B cell (primary cell): ENCODE results near the gene PLXNA3.

Experiments
- EZH2 ChIP-seq: IDR thresholded peaks from 2 replicates; pipeline ENCODE4 v1.6.1; 2012; ENCODE audit warnings: borderline replicate concordance, low read depth, mild to moderate bottlenecking, moderate library complexity, low read length; ENCODE audit not compliant: insufficient read depth, poor library complexity, severe bottlenecking
- TF ChIP-seq, protein P1 (sequence below): fragments of 200-600 bp; IDR thresholded peaks from one replicate; pipeline ENCODE4 v1.8.0; 2022; ENCODE audit warnings: antibody characterized with exemption, mild to moderate bottlenecking

DNA sequence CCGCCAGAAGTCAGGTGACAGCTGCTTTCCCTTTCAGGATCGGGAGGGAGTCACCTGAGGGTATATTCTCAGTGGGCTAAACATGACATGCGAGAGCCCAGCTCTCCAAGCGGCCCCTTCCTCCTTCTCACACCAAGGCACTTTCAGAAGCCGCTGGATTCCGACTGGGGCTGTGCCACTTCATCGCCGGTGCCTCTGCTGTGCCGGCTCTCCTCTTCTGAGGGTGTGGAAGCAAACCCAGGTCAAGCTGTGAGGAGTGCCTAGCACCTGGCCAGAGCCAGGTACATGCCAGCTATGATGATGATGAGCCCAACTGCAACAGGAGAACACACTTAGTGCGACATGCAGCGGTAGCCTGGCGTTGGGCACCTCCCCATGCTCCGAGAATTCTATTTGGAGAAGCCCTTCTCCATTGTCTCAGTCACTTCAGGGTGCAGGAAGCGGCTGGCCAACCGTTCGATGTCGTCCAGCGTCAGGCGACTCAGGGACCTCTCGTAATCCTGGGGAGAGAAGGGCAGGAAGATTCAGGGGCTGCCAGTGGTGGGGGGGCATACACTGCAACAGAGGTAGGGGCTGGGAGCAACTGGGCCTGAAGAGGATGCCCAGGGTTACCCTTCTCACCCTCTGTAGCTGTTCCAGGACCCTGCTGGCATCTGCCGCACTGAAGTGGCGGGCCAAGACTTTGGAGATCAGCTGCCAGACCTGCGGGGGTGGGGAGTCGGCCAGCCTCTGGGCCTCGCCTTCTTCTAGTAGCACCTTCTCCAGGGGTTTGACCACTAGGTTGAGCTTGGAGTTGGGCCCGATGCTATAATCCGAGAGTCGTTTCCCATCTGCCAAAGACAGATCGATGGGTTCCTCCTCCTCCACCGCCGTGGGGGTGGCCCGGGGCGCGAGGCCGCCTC is 27.3 kb downstream of the PLXNA3 start:
- TF ChIP-seq, protein P1, sequence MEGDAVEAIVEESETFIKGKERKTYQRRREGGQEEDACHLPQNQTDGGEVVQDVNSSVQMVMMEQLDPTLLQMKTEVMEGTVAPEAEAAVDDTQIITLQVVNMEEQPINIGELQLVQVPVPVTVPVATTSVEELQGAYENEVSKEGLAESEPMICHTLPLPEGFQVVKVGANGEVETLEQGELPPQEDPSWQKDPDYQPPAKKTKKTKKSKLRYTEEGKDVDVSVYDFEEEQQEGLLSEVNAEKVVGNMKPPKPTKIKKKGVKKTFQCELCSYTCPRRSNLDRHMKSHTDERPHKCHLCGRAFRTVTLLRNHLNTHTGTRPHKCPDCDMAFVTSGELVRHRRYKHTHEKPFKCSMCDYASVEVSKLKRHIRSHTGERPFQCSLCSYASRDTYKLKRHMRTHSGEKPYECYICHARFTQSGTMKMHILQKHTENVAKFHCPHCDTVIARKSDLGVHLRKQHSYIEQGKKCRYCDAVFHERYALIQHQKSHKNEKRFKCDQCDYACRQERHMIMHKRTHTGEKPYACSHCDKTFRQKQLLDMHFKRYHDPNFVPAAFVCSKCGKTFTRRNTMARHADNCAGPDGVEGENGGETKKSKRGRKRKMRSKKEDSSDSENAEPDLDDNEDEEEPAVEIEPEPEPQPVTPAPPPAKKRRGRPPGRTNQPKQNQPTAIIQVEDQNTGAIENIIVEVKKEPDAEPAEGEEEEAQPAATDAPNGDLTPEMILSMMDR = no peak
- TF ChIP-seq EZH2 = no peak
